ENCODE results near the gene SIDT1.

- TF ChIP-seq, protein P1, sequence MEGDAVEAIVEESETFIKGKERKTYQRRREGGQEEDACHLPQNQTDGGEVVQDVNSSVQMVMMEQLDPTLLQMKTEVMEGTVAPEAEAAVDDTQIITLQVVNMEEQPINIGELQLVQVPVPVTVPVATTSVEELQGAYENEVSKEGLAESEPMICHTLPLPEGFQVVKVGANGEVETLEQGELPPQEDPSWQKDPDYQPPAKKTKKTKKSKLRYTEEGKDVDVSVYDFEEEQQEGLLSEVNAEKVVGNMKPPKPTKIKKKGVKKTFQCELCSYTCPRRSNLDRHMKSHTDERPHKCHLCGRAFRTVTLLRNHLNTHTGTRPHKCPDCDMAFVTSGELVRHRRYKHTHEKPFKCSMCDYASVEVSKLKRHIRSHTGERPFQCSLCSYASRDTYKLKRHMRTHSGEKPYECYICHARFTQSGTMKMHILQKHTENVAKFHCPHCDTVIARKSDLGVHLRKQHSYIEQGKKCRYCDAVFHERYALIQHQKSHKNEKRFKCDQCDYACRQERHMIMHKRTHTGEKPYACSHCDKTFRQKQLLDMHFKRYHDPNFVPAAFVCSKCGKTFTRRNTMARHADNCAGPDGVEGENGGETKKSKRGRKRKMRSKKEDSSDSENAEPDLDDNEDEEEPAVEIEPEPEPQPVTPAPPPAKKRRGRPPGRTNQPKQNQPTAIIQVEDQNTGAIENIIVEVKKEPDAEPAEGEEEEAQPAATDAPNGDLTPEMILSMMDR (IDR thresholded peaks at IDR 0.05), result no peak
- no peak for TF ChIP-seq POLR2A (IDR thresholded peaks at IDR 0.05)
Measured at GRCh38 chr3:113628788-113629187, 96.4 kb downstream of the SIDT1 start.
